Fibroblast of mammary gland (primary cell): ENCODE measurements around the gene AIG1.
"Not testable (repeated sequence)": the region's sequence is repeated elsewhere in the genome, so short reads cannot be mapped to it uniquely, and the experiment has no call there.

Source experiments
- DNase-seq: peaks from one replicate; pipeline ENCODE4 v3.0.0-alpha.2; 2010; ENCODE audit warnings: low read depth
- H3K4me3 ChIP-seq: 2 replicates; pipeline ENCODE4 v1.5.1; 2011; ENCODE audit warnings: low read depth, mild to moderate bottlenecking, low read length, moderate library complexity; ENCODE audit not compliant: control insufficient read depth
- TF ChIP-seq, protein P1 (sequence below): conservative IDR thresholded peaks from 2 replicates; pipeline ENCODE4 v1.5.1; 2011; ENCODE audit warnings: low read depth, low read length, inconsistent platforms; ENCODE audit not compliant: control insufficient read depth, insufficient read depth

Gene AIG1

GRCh38 chr6:143298071-143298470 lies 237.4 kb downstream of the AIG1 start:
- DNase-seq: no peak
- TF ChIP-seq, protein P1, sequence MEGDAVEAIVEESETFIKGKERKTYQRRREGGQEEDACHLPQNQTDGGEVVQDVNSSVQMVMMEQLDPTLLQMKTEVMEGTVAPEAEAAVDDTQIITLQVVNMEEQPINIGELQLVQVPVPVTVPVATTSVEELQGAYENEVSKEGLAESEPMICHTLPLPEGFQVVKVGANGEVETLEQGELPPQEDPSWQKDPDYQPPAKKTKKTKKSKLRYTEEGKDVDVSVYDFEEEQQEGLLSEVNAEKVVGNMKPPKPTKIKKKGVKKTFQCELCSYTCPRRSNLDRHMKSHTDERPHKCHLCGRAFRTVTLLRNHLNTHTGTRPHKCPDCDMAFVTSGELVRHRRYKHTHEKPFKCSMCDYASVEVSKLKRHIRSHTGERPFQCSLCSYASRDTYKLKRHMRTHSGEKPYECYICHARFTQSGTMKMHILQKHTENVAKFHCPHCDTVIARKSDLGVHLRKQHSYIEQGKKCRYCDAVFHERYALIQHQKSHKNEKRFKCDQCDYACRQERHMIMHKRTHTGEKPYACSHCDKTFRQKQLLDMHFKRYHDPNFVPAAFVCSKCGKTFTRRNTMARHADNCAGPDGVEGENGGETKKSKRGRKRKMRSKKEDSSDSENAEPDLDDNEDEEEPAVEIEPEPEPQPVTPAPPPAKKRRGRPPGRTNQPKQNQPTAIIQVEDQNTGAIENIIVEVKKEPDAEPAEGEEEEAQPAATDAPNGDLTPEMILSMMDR: no peak
- no peak overlapping the region for H3K4me3 ChIP-seq

GRCh38 chr6:143299253-143300166 lies 238.8 kb downstream of the AIG1 start:
- DNase-seq: no peak
- TF ChIP-seq, protein P1: no peak
- H3K4me3 ChIP-seq: no peak overlapping the region

DNA sequence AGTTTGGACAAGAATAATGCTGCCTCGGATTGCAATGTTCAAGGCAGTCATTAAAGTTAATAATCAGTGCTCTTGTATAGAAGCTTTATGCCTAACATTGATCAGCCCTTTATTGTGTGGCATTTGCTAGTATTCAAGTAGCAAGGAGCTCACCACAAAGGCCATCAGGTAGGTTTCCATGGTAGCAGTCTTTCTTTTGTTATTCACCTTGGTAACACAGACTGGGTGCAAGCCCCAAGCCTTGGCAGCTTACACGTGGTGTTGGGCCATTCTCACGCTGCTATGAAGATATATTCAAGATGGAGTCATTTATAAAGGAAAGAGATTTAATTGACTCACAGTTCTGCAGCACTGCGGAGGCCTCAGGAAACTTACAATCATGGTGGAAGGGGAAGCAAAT lies 240.5 kb downstream of the AIG1 start:
- TF ChIP-seq, protein P1: no peak
- no peak for DNase-seq
- H3K4me3 ChIP-seq: no peak overlapping the region

- not testable (repeated sequence) for H3K4me3 ChIP-seq, DNase-seq
Measured at GRCh38 chr6:143307760-143308159, 247.1 kb downstream of the AIG1 start.

DNA sequence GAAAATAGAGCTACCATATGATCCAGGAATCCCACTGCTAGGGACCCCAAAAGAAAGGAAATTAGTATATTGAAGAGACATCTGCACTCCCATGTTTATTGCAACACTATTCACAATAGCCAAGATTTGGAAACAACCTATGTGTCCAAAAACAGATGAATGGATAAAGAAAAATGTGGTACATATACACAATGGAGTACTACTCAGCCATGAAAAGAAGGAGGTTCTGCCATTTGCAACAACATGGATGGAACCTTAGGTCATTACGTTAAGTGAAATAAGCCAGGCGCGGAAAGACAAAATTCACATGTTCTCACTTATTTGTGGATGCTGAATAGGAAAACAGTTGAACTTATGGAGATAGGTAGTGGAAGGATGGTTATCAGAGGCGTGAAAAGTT lies 252.5 kb downstream of the AIG1 start:
- TF ChIP-seq, protein P1: no peak
- DNase-seq: no peak
- H3K4me3 ChIP-seq: no peak overlapping the region

- TF ChIP-seq, protein P1: no peak
- no peak overlapping the region for H3K4me3 ChIP-seq
- no peak for DNase-seq
Measured at GRCh38 chr6:143321491-143322086, 260.9 kb downstream of the AIG1 start.

DNA sequence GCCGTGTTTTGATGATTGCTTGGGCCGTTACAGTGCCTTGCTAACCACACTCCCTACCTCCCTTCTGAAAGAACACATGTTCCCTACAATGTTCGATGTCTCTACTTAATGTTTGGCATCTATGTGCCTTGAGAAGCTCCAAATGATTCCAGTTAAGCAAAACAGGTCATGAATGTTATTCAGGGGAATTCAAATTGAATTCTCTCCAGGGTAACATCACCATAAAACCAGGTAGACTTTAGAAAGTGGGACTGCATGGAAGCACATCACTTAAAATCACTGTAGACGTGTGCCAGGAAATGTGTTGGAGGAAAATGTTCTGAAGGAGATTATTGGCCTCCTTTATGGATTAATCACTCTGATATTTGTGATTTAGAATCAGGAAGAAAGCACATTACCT lies 261.7 kb downstream of the AIG1 start:
- DNase-seq: no peak
- H3K4me3 ChIP-seq: no peak overlapping the region
- TF ChIP-seq, protein P1: no peak
